ENCODE data around the gene CCR3.

Gene CCR3

DNA sequence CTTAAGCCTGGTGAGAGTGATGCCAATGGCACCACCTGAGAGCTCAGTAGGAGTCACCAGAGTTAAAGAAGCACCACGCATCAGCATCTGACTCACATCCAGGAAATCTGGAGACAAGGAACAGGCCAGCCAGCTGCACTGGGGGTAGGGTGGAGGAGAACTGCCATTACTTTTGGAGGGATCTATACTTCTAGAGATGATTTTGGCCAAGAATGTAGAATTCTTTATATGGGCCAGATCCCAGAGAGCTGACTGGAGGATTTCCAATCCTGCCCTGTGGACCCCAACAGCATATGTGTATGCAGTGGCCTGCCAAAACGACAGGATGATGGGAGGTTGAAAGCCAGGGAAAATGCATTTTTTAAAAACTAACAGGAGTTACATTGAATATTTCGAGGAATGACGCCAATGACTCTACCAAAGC is 29.8 kb downstream of the CCR3 start:
- no peak for DNase-seq (ENCODE audit: low spot score)

DNA sequence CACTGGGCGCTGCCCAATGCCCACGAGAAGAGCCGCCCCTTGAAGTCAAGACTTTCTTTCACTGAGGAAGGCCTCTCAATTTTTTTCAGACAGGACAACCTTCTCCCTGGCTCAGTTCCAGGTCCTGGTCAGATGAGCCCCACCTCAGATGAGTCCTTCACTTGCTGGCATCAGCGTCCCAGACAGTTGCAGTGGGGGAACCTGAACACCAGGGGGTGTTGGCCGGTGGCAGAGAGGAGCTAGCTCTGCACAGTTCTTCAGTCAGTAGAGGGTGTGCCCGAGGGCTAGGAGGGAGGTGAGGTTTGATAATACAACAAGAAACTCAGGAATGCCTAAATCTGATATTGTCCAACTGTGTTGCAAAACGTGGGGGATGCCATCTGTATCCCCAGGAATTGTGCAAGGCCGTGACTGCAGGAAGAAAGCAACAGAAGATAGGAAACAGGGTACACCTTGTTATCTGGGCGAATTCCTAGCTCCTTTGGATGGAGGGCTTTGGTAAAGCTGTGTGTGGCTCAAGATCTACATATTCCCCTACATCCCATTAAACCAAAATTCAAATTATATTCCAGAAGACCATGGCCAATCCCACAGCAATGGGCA is 34.3 kb downstream of the CCR3 start:
- DNase-seq (ENCODE audit: low spot score) = peak; percentile 15

DNA sequence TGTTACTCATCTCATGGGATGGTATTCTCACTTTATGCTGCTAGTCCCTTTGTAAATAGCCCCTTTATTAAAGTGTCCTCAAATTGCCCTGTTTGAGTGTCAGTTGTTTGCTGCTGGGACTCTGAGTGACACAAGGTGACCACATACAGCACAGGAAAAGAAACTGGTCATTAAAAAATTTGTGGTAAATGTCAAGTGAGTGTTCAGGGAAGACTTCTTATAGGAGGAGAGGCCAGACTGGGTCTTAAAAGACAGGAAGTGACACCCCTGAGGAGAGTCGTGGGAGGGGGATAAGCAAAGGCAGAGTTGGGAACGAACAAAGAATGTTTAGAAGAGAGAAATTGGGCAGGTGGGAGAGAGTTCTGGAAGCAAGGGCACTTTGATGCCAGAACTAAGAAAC is 35.2 kb downstream of the CCR3 start:
- no peak for DNase-seq (ENCODE audit: low spot score)

DNA sequence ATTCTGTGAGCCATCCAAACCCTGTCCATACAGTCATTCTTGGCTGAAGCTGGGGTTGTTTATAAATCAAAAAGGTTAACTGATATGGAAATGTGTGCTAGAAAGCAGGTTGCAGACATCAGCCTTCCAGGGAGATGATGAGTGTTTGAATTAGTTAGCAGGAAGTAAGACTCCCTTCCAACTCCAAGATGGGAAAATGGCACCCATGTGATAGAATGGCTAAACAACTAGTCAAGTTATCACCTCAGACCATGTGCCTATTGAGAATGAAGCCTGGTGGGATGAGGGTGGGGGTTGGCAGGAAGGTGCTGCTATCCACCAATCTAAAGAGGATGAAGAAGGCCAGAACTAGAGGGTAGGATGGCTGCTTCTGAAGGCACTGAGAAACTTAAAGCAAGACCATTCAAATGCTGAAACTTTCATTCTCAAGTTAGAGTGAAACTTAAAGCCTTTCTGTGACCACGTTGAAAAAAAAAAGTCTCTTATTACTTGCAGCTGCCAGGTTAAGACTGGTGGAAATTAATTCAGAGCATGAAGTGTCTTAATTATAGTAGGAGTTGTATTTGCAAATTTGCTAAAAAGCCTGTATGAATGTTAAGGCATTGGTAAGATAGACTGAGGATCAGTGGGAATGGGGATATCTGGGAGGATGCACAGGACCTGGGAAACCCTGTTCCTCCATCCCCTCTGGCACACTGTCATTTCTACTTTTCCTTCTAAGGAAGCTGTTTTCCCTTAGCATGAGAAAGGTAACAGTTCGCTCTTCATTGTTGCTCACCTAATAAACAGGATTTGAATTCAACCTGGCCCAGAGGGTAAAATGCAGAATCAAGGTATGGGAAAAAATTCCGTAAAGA is 36.8 kb downstream of the CCR3 start:
- no peak for DNase-seq (ENCODE audit: low spot score)

DNA sequence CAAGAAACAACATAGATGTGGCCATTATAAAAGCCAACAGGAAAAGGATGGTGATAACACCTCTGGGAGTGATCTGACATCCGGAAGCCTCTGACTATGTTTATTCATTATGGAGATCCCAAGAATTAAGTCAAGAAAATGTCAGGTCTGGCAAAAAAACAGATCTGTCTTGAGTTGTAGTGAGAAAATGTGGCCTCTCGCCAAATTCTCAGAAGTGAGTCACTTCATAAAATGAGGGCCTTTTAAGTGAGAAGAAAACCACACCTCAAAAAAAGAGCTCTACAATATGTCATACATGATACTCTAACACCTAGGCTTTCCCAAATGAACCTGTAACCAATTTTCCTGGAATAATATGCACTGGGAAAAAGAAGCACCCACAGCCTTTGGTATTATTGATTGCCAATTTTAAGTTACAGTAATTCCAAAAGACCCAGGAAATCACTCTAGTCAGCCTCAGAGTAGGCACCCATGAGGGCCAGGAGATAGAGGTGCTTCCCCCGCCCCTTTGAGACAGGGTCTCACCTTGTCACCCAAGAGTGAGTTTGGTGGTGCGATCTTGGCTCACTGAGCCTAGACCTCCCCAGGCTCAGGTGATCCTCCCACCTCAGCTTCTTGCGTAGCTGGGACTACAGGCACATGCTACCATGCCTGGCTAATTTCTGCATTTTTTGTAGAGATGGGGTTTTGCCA is 38.0 kb downstream of the CCR3 start:
- DNase-seq (ENCODE audit: low spot score) = no peak

DNA sequence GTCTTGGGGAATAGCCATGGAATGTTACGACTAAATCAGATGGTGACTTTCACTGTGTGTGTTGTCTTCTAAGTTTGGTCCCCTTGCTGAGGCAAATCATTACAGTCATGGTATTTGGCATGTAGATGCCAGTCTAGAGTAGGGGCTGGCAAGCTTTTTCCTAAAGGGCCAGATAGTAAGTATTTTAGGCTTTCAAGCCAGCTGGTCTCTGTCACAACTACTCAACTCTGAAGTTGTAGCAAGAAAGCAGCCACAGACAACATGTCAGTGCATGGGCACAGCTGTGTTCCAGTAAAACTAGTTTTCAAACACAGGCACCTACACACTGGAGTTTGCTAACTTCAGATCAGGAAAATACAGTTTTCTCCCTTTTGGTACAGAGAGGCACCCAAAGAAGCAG is 39.3 kb downstream of the CCR3 start:
- no peak for DNase-seq (ENCODE audit: low spot score)

DNA sequence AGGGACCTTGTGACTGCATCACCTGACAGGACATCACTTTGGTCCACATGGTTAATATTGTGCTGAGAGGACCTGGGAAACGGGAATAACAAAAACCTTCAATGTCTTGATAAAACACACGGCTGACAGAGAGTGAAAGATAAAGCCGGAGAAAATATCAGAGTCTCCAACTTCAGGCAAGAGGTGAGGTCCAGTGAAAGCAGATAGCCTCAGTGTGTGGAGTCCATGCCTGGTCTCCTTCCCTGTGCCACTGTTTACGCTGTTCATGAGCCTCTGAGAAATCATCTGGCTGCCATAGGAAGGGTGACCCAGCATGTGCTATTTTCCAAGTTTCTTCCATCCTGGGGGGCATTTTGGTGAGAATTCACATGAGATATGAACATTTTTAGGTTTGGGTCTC is 39.8 kb downstream of the CCR3 start:
- DNase-seq (ENCODE audit: low spot score) = no peak

DNA sequence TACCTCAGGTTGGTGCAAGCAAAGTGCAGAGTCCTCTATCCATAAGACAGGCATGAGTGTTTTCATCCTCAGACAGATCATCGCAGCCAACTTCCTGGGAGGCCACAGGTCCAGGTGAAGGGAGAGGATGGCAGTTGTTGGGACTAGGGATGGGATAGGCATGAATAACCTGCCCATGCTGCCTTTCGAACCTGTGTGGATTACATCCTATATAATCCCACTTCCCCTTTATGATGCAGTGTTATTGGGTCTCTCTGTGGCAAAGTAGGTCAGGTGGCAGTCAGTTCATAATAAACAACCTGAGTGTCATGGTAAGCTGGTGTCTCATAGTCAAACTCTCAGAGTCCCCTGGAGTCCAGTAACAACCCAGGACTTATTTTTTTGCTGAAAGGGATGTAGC is 40.4 kb downstream of the CCR3 start:
- DNase-seq (ENCODE audit: low spot score) = no peak

DNA sequence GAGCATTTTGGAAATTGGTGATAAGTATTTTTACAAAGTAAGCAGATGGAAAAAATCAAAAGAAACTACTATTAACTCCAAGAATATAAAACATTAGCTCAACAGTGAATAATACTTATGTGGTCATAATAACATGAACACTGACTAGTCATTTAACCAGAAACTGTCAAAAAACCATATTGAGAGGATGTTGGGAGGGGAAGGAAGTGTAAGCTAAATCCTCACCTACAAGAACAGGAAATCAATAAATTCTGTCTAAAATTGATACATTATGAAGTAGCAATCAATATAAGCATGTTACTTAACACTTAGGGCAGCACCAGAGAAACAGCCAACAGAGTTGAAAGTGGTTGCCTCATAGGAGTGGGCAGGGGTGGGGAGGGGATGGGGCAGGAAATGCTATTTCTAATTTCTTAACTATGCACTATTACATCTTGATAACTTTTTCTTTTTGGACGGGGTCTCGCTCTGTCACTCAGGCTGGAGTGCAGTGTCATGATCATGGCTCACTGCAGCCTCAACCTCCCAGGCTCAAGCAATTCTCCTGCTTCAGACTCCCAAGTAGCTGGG is 41.7 kb downstream of the CCR3 start:
- no peak for DNase-seq (ENCODE audit: low spot score)

DNA sequence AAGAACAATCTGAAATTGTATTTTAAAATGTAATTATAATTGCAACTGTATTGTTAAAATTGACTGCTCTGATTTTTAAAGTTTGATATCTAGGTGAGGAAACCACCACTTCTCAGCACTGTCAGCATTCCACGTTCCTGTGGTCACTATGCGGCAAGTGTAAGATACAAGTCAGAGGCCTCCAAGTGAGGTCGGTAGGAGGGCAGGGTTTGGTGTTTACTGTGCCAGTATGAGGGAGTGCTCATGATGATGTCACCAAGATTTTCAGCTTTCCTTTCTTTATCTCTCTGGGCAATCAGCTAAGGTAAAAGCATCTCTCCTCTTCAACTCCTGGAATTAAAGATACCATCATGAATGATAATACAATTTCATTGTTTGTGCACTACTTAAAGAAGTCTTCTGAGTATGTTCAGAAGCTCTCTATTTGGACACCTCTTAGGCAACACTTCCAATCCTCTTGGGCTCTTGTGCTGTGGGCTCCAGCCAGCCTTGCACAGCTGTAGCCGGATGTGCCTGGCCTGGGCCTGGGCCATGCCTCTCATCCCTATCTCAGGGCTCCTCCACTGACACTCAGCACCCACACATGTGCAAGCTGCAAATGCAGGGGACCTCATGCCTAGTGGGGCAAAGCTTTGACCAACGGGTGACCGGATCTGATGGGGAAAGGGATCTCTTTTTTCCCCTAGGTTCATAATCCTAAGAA is 42.9 kb downstream of the CCR3 start:
- no peak for DNase-seq (ENCODE audit: low spot score)

DNA sequence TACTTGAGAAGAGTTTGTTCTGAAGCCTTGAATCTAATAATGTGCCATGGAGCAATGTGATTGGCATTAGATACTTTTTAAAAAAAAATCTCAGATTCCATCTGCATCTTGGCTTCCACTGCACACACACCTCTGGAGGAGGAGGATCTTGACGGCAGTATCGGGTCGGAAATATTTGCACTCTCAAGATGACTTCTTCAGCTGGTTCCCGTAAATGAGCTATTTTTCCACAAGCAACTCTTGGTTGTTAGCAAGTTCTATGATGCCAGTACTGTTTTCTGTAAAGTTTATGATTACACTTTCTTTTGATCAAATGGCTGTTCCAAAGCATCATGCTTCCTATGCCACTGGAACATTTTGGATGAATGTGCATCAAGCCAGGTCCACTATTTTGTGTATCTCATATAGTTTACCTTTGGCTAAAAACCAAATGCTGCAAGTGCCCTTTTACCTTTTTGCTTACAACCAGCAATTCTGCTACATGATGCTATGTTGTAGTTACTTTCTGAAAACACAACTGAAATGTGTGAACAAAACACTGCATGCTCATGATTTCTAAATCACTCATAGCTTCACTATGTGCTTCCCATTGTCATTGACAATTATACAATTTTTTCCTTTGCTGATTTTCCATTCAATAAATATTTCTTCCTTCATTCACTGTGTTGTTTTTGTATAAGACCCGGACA is 43.8 kb downstream of the CCR3 start:
- DNase-seq (ENCODE audit: low spot score) = no peak

DNA sequence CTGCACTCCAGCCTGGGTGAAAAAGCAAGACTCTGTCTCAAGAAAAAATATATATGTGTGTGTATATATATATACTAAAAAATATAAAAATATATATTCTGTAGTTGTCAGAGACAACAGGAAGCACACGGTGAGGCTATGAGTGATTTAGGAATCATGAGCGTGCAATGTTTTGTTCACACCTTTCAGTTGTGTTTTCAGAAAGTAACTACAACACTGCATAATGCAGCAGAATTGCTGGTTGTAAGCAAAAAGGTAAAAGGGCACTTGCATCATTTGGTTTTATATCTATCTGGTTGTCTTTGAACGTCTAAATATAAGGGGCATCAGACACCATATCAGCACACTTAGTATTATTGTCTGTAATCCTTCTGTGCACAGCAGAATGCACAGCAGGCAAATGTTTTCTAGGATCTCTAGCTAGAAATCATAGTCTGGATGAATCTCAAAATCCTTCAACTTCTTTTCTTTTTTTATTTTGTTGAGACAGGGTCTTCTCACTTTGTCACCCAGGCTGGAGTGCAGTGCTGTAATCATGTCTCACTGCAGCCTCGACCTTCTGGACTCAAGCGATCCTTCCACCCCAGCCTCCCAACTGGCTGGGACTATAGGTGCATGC is 44.8 kb downstream of the CCR3 start:
- no peak for DNase-seq (ENCODE audit: low spot score)

DNA sequence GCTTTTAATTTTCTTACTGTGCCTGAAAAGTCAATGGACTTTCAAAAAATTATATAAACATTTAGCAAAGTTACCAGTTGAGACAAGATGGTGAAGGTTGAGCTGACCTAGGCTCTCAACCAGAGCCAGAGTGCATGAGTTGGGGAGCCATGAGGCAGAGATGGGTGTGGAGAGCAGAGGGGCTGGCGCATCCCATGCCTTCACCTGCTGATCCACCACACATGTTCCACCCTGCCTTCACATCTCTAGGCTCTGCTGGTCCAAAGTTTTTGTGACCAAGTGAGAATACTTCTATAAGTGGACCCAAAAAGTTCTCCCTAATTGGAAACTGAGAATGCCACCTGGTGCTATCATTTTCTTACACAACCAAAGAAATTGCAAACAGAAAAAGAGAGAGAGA is 47.3 kb downstream of the CCR3 start:
- no peak for DNase-seq (ENCODE audit: low spot score)

DNA sequence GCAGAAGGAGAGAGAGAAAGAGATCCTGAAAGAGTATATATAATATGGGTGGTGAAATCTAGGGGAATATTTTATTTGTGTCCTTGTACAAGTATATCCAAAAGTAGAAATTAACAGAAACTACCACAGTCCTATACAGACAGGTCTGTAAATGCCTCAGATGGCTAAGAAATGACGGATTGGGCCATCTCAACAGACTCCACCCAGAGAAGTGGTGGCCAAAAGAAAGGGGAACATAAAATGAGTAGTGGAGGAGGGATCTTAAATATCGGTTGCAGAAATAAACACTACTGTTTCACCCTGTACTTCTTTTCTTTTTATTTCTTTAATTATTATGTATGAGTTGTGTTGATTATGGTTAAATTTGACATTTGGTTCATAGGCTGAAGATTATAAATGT is 47.7 kb downstream of the CCR3 start:
- DNase-seq (ENCODE audit: low spot score) = no peak

DNA sequence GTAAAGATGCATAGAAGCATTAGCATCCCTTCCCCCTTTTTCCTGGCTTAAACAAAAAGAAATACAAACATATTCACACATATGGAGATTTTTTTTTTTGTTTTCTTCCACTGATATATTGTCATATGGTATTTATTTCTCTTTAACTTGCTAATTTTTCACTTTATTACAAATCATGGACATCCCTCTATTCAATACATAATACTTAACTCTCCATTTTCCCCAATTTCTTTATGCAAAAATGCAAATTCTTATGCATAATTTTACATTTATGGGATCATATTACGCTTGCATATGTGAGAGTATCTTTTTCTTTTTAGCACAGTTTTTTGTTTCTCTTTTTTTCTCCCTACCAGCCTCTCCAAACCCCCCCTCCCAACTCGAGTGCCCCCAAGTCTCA is 48.8 kb downstream of the CCR3 start:
- no peak for DNase-seq (ENCODE audit: low spot score)

DNA sequence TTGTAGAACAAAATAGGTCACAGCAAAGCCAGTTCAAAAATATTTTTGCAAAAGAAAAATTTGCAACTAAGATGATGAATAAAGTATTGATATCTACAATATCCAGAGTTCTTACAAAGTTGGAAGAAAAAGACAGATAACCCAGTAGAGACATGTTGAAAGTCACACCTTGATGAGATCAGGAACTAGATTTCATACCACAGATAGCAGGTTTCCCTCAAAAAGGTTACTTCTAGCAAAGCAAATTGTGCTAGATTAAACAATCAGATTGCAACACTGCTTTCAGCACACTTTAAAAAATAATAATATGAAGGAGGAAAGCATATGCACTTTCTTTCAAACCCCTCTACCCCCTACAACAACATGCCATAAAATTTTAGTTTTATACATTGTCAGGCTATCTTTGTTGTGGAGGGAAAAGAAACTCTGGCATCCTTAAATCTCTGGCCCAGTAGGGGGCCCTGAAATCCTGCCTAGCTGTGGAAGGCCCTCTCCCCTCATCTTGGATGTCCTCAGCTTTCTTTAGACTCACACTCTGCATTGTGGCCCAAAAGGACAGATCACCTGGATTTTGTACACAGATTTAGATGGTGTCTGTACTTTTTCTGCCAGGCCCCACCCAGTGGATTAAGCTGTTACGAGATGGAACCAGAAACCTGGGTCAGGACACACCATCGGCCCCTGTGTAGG is 50.9 kb downstream of the CCR3 start:
- DNase-seq (ENCODE audit: low spot score) = no peak

DNA sequence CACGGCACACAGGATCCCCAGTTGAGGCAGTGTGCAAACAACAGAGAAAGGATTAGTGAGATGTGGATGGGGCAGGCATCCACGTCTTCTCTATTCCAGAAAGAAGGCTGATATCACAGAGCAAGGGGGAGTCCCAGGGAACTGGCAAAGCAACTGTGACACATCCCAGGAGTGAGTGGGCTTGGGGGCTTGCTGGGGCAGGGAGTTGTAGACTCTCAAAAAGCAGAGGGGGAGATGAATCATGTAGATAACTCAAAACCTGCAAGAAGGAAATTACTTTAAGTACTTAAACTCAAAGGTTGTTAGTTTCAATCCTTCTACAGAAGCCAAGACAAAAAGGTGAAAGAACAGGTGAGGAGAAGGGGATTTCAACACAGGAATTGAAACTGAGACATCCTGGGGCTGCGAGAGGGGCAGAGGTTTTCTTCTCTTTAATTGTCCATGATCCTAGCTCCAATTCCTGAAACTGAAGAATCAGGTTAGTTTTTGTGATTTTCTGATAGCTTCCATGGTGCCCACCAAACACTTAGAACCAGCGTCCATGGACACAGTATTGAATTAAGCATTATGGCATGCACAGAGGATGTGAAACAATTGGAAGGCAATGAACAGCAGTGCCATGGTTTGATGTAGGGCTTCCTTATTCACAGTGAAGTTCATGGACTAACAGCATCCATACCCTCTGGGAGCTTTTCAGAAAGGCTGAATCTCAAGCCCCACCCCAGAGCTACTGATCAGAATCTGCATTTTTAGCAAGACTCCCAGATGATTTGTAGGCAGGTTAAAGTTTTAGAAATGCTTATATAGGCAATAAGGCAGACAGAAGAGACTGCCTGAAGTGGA is 52.0 kb downstream of the CCR3 start:
- DNase-seq (ENCODE audit: low spot score) = no peak

DNA sequence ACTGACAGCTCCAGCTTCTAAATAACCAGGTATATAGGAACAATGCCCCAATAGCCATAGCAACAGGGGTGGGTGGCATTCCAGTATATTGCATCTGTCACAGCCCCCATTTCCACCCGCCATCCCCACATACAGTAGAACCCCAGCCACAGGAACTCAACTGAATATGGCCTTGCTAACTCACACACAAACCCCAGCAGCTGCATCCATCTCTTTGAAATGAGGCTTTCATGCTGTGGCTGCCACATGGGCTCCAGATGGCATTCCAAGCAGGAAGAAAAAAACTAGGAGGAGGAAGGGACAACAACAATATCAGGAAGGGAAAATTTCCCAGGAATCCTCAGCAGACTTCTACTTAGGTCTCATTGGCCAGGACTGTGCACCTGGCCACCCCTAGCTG is 54.6 kb downstream of the CCR3 start:
- DNase-seq (ENCODE audit: low spot score) = no peak

DNA sequence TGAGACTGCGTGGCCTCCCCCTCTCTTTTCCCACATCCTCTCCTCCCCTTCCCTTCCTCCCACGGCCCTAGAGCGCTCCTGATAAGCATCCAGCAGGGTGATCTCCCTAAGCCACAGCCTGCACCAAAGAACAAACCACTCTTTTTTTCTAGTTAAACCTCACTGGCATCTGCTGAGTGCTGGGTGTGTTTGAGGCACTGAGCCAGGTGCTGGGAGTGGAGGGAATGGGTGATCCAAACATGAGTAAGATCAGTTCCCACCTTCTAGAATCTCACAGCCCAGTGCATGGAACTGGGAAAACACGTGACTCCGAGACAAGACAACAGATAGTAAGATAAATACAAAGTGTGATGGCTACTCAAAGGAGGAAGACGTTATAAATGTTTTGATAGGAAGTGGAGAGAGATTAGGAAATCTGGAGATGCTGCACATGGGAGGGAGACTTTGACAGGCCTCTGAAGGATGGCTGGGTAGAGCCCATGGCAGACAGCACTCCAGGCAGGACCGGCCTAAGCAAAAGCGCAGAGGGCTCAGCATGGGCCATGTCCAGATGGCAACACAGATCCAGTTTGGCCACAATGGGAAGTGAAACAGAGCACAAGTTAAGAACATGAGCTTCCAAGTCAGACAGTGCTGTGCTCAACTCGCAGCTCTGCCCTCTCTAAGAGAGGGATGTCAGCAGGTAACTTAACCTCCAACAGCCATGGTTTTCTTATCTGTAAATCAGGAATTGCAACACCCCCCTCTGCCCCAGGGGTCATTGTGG is 55.6 kb downstream of the CCR3 start:
- peak; percentile 43 for DNase-seq (ENCODE audit: low spot score)
